Lower leg skin (tissue), 4 donors: ENCODE results near the gene SNX9. TPM values are rescaled to one million over a fixed set of nuclear protein-coding genes. Genes with fewer than 3 reads are reported as not detected.
A peak's percentile ranks its signal among the peaks of the same experiment; 100 is the strongest.
"Not testable (repeated sequence)": the region's sequence is repeated elsewhere in the genome, so short reads cannot be mapped to it uniquely, and the experiment has no call there.

Experiments
- DNase-seq, 2 donors: peaks; one replicate each; pipeline ENCODE4 v3.0.0-alpha.2; 2019; ENCODE audit warnings: low spot score in 2 of 2
- H3K4me3 ChIP-seq: fragments of 200-600 bp; sonication (generic); 2 replicates; pipeline ENCODE4 v1.5.1; 2017; ENCODE audit warnings: mild to moderate bottlenecking, low read depth; ENCODE audit not compliant: poor library complexity, severe bottlenecking
- POLR2A ChIP-seq, 2 donors: fragments of 450-650 bp; IDR thresholded peaks; one replicate each; pipeline ENCODE4 v1.6.1; 2016 to 2017; ENCODE audit warnings: antibody characterized with exemption in 2 of 2, mild to moderate bottlenecking in 1 of 2, moderate library complexity in 1 of 2
- WGBS, 2 donors: methylation state at CpG; one replicate each; pipeline ENCODE4 v1.1.5; 2018; 5-methylcytosine and 5-hydroxymethylcytosine counted together
- intact Hi-C: fragments of 100-400 bp; cut with DNase I; formaldehyde crosslinking; loops from one replicate; pipeline ENCODE4 v1.15.0; 2023; ENCODE audit warnings: low total_unique reads
- total RNA-seq, 4 donors: library from RNA; depleted of rRNA; stranded (reverse); fragments of >200 nt; gene quantifications; one replicate each; pipeline ENCODE4 v1.1.0, GENCODE V29; 2016
- TF ChIP-seq, protein P1 (sequence below), 3 donors: fragments of 450-650 bp; IDR thresholded peaks; one replicate each; pipeline ENCODE4 v1.5.1; 2016; ENCODE audit warnings: antibody characterized with exemption in 3 of 3, mild to moderate bottlenecking in 3 of 3, moderate library complexity in 2 of 3

Gene SNX9
- total RNA-seq, 4 donors from 2014 or later, result 37.4 to 59.5 (median 46.7) TPM

- 47% methylated on average over 5 of the region's 5 CpGs for WGBS, 2 donors
- no peak overlapping the region for H3K4me3 ChIP-seq
- intact Hi-C loops, result no loop called here
- DNase-seq, result no peak
- no peak for TF ChIP-seq POLR2A (IDR thresholded peaks at IDR 0.05)
- TF ChIP-seq, protein P1, sequence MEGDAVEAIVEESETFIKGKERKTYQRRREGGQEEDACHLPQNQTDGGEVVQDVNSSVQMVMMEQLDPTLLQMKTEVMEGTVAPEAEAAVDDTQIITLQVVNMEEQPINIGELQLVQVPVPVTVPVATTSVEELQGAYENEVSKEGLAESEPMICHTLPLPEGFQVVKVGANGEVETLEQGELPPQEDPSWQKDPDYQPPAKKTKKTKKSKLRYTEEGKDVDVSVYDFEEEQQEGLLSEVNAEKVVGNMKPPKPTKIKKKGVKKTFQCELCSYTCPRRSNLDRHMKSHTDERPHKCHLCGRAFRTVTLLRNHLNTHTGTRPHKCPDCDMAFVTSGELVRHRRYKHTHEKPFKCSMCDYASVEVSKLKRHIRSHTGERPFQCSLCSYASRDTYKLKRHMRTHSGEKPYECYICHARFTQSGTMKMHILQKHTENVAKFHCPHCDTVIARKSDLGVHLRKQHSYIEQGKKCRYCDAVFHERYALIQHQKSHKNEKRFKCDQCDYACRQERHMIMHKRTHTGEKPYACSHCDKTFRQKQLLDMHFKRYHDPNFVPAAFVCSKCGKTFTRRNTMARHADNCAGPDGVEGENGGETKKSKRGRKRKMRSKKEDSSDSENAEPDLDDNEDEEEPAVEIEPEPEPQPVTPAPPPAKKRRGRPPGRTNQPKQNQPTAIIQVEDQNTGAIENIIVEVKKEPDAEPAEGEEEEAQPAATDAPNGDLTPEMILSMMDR (IDR thresholded peaks at IDR 0.05), result peak in 1 of 3 donors; percentile 21
These were observed 124.0 kb downstream of the SNX9 start for GRCh38 chr6:157946865-157947532.

GRCh38 chr6:157950899-157951298 is 127.9 kb downstream of the SNX9 start:
- 71 to 88% methylated on average over 1 of the region's 1 CpG for WGBS, 2 donors

GRCh38 chr6:157951828-157952227 is 128.8 kb downstream of the SNX9 start:
- 87 to 89% methylated on average over 9 of the region's 9 CpGs for WGBS, 2 donors
- peak in 1 of 2 donors; percentile 70 for DNase-seq
- no peak overlapping the region for H3K4me3 ChIP-seq
- intact Hi-C loops, result no loop called here
- TF ChIP-seq, protein P1 (IDR thresholded peaks at IDR 0.05), result no peak
- TF ChIP-seq POLR2A (IDR thresholded peaks at IDR 0.05), result no peak

More at GRCh38 chr6:157950899-157951298, 127.9 kb downstream of the SNX9 start:
- H3K4me3 ChIP-seq, DNase-seq, intact Hi-C loops: not testable (repeated sequence)

DNA sequence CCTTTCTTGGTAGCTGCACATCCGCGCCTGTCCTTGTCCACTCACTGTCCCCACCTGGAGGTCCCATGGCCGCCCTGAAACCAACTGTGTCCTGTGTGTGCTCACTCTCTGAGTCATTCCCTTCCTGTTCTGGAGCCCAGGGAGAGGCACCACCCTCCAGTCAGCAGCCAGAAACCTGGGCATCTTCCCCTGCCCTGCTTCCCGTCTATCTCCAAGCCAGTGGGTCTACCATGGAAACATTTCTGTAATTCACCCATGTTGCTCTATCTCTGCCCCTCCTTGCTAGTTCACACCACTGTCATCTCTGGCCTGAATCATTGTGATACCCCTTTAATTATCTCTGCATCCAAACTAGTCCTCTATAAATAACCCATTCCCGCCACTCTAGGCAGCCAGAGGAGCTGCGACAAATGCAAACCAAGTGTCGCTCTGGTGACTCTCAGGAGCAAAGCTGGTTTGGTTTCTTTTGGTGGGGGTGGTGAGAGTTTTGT is 129.9 kb downstream of the SNX9 start:
- WGBS, 2 donors, result 62 to 68% methylated on average over 7 of the region's 7 CpGs
- no peak overlapping the region for H3K4me3 ChIP-seq
- intact Hi-C loops, result no loop called here
- TF ChIP-seq, protein P1 (IDR thresholded peaks at IDR 0.05), result no peak
- TF ChIP-seq POLR2A (IDR thresholded peaks at IDR 0.05), result no peak
- peak in 1 of 2 donors; percentile 72 for DNase-seq

GRCh38 chr6:157953580-157954091 is 130.6 kb downstream of the SNX9 start:
- no peak for TF ChIP-seq POLR2A (IDR thresholded peaks at IDR 0.05)
- TF ChIP-seq, protein P1 (IDR thresholded peaks at IDR 0.05), result no peak
- intact Hi-C loops, result no loop called here
- H3K4me3 ChIP-seq, result no peak overlapping the region
- WGBS, 2 donors, result 62 to 73% methylated on average over 7 of the region's 7 CpGs
- DNase-seq, result peak in 1 of 2 donors; percentile 76
